ENCODE data around the gene MUC4.
"Not testable (repeated sequence)": the region's sequence is repeated elsewhere in the genome, so short reads cannot be mapped to it uniquely, and the experiment has no call there.

Gene MUC4

DNA sequence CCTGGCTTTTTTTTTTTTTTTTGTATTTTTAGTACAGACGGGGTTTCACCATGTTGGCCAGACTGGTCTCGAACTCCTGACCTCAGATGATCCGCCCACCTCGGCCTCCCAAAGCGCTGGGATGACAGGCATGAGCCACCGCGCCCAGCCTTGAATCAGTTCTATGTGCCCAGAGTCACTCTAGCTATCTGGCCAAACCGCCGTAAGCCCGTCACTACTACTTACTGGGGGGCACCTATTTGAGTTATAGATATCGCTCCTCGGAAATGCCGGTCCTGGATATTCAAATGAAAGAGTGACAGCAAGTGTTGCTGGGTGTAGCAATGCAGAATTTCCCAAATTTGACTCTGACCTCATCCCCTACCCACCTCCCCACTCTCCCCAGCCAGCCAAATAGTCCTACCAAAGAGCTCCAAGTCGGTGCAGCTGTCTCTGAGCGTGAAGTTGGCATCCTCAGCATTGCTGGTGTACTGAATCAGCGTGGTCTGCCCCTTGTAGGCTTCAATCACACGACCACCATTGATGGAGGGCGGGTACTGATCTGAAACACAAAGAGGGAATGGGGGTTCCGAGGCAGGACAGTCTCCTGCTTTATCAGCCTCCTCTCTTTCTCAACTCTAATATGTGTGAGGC lies 52.9 kb downstream of the MUC4 start:
- no peak for DNase-seq

DNA sequence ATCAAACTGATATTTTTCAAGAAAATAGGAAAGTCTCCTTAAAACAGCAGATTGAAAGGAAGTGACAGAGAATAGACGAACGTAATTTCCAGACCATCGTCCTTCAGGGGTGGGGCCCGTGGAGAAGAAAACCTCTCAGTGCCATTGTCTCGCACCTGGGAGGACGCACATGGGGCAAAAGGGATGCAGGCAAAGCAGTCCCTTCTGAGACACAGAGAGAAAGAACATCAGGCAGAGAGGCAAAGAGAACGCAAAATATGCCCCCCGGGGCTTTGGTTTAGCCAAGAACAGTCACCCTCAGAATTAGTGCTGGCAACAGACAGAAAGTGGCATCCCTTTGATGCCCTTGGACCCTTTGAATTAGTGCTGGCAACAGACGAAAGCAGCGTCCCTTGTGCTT lies 53.9 kb downstream of the MUC4 start:
- DNase-seq: no peak

DNA sequence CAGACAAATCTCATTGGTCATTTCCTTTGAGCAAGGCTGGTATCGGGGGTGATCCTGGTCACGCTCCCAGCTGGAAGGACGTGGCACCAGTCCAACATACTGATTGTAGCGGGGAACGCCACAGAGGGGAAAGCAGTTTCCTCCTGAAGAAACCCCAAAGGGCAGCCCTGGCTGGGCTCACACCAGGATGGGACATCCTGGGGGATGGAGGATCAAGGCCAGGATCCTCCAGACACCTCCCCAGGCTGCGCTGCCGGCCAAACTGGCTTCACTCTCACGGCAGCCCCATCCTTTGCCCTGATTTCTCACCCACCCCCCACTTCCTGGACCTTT lies 54.3 kb downstream of the MUC4 start:
- DNase-seq: no peak

GRCh38 chr3:195755791-195756676 lies 55.7 kb downstream of the MUC4 start:
- DNase-seq: no peak

DNA sequence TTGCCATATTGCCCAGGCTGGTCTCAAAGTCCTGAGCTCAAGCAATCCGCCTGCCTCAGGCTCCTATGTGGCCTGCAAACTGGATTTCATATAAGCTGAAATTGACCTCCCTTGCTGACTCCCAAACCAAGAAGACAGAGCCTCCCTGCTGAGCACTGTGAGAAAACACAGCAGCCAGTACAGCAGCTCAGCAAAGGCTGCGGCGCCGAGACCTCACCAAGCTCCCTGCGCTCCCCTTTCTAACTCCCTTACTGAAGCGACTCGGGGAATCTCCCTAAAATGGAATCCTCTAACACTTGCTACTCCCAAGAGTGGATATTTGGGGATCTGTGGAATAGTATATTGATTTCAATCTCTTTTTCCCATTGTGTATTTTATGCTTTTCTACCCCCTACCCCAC lies 56.3 kb downstream of the MUC4 start:
- no peak for DNase-seq

- no peak for DNase-seq
Measured at GRCh38 chr3:195754906-195755305, 56.8 kb downstream of the MUC4 start.

GRCh38 chr3:195754141-195754540 lies 57.6 kb downstream of the MUC4 start:
- DNase-seq: no peak

DNA sequence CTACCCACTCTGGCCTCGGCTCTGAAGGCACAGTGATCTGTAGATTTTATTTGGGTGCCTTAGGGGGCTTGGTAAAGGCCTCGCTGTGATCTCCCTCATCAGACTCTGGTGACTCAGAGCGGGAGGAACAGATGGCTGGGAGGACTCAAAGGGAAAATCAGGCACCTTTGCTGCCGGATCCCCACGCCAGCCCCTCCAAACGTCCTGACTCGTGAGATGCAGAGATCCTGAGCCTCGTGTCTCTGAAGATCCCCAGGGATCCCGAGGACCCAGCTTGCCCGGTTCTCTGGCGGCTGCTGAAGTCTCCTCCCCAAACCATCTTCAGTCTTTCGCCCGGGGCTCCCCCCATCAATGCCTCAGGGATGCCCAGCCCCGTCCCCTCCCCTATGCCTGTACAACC lies 58.1 kb downstream of the MUC4 start:
- DNase-seq: no peak

DNA sequence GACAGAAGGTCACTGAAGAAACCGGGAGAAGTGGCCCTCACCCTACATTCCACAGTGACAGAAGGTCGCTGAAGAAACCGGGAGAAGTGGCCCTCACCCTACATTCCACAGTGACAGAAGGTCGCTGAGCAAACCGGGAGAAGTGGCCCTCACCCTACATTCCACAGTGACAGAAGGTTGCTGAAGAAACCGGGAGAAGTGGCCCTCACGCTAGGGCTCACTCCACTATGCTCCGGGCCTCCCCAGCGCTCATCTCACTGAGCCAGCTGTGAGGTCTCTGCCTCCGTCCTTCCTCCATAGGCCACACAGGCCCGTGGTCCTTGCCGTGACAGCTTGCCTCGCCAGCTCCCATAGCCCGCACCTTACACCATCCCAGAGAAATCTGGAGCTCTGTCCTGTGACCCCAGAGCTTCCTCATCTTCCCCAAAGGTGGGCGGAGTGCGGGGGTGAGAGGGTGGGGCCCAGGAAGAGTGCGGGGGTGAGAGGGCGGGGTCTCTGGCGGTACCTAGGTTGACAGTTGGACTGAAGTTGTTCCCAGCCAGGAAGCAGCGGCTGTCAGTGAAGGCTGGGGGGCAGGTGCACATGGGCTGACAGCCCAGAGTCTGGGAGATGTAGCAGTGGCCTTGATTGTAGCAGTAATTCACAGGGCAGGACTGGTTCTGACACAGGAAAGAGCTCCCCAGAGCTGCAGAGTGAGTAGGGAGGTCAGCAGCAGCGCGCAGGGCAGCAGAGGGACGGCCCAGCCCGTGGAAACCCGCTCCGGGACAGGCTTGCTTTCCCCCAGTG lies 59.0 kb downstream of the MUC4 start:
- no peak for DNase-seq

DNA sequence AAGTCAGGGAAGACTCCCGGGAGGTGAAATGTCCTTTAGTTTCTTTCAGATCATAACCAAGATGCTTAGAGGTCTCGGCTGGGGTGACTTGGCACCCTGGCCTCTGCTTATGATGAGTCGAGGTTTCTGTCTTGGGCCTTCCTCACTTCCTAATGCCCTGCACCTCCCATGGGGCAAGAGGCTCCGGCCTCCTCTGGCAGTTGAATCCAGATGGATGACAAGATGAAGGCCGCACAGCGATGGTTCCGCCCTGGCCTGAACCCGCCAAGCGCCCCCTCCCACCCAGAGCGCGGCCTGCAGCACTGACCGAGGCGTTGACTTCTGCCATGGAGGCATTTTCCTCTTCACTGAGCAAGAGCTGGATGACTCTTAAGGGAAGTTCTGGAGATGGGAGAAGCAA lies 59.7 kb downstream of the MUC4 start:
- DNase-seq: no peak

GRCh38 chr3:195751560-195751959 lies 60.2 kb downstream of the MUC4 start:
- DNase-seq: peak; percentile 70

GRCh38 chr3:195750797-195751520 lies 60.8 kb downstream of the MUC4 start:
- DNase-seq: no peak

GRCh38 chr3:195749101-195749500 lies 62.6 kb downstream of the MUC4 start:
- DNase-seq: not testable (repeated sequence)

DNA sequence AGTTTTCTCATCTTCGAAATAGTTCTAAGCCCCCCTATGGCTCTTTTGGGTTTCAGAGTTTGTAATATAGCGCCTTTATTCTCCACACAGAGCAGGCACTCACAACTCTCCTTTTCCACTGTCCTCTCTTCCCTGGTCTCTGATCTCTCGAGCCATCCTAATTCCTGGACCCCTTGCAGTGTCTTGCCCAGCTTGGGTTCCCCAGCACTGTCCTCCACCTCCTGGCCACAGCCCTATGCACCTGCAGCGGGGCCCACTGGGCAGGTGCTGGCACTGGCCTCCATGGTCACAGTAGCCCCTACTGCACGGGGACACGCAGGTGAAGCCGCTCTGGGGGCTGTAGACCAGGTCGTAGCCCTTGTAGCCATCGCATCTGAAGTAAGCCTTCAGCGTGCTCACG lies 63.1 kb downstream of the MUC4 start:
- no peak for DNase-seq

GRCh38 chr3:195746751-195747150 lies 65.0 kb downstream of the MUC4 start:
- DNase-seq: no peak

GRCh38 chr3:195746346-195746745 lies 65.4 kb downstream of the MUC4 start:
- no peak for DNase-seq

- DNase-seq: no peak
Measured at GRCh38 chr3:195744437-195744836, 67.3 kb downstream of the MUC4 start.

DNA sequence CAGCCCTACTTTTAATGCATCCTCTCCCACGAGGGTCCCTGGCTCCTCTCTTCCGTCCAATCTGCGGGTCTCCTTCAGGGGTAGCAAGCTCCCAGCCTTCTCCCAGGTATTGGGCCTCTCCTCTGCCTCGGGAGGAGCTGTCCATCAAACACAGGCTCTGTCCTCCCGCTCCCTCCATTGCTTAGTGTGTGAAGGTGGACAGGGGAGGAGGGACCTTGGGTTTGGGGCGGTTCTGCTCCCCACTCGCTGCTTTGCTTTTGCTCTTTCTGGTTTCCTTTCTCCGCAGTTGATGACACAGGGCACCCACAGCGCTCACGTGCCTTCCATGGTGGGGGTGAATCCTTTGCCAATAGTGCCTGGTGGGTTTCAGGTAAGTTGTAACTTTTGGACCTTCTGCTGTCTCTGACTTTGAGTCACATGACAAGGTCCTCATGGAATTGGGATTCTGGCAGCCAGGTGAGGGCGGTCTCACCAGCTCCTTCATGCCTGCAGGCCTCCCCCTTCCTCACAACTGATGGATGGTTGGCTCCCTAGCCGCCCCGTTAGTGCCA lies 72.1 kb downstream of the MUC4 start:
- DNase-seq: no peak

DNA sequence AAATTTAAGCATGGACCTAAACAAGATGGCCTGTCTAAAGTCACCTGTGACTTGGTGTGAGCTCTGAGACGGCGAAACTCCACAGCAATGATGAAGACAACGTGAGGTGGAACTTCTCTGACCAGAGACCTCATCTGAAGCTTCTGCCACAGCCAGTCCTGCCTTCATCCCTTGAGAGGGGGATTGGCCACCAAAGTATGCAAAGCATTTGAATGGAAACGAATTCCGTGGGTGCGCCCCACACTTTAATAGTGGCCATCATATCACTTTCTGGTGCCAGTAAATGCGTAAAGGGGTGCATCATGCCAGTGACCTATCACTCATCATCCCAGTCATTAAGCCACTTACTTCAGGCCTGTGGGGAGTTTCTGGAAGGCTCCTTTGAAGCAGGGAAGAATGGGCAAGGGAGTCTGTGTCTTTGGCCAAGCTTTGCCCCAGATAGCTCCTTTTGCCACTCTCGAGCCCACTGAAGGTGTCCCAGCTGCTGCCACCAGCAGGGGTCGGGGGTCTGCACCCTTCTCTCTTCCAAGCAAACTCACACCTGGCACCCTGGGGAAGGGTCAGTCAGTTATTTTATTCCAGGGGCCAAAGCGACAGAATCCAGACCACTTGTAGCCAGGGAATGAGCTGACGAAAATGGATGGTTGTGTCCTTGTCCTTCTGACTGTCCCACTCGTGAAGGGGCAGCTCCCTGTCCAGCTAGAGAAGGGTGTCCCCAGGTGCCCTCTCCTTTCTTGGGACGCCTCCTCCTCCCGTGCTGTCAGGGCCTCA lies 73.3 kb downstream of the MUC4 start:
- no peak for DNase-seq

- DNase-seq: not testable (repeated sequence)
Measured at GRCh38 chr3:195737782-195738181, 73.9 kb downstream of the MUC4 start.

DNA sequence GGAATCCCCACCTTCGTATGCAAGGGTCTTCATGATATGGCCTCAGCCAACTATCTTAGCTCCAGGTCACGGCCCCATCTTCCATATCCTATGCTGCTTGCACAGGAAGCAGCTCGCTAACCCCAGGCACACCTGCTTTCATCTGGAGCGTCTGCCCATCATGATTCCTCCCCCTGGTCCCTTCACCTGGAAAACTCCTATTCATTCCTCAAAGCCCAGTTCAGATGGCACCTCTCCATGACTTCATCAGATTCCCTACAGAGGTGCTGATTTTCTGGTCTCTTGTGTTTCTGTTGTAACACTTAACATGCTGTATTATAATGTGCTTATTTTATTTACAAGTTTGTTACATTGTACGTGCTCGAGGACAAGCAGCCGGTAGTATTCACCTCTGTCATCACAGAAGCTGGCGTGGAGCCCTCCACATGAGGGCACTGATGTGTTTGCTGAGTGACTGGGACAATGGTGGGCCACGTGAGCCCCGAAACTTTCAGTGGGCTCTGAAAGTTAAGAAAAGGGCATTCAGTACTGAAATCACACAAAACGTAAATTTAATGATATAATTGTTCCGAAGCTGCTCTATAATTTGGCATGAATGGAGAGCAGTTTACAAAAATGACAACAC lies 74.8 kb downstream of the MUC4 start:
- DNase-seq: no peak

Data from NCI-H1436 treated with DMSO at 0.1 percent for 48 hours (cell line).